HepG2 (cell line): ENCODE data around the gene MAJIN. TPM values are rescaled to one million over a fixed set of nuclear protein-coding genes. Genes with fewer than 3 reads are reported as not detected.
A peak's percentile ranks its signal among the peaks of the same experiment; 100 is the strongest.

Experiments
- DMAP1 ChIP-seq: IDR thresholded peaks from 2 replicates; pipeline ENCODE4 v1.6.1; 2016
- ETV5 ChIP-seq: IDR thresholded peaks from 2 replicates; pipeline ENCODE4 v1.6.1; 2018; ENCODE audit warnings: missing biosample characterization, missing genetic modification reagents, inconsistent platforms, borderline replicate concordance
- HMG20B ChIP-seq: conservative IDR thresholded peaks from 2 replicates; pipeline ENCODE4 v1.6.1; 2016; ENCODE audit warnings: missing genetic modification reagents, missing compliant biosample characterization
- HNF4G ChIP-seq, 2 experiments: sonication (generic) in 1 of 2; formaldehyde crosslinking in 1 of 2; IDR thresholded peaks; 2 replicates each; pipeline versions ENCODE4 v1.4.0 to v1.6.1; 2011 to 2020; ENCODE audit warnings: borderline replicate concordance in 2 of 2, low read depth in 2 of 2, mild to moderate bottlenecking in 2 of 2, low read length in 1 of 2, missing genetic modification reagents in 1 of 2, moderate library complexity in 1 of 2
- HOXA9 ChIP-seq: sonication (generic); formaldehyde crosslinking; IDR thresholded peaks from 2 replicates; pipeline ENCODE4 v1.8.1; 2022; ENCODE audit warnings: missing genetic modification reagents, mild to moderate bottlenecking, moderate library complexity, borderline replicate concordance
- JUND ChIP-seq: sonication (generic); formaldehyde crosslinking; IDR thresholded peaks from 2 replicates; pipeline ENCODE4 v1.8.0; 2022; ENCODE audit warnings: mild to moderate bottlenecking, missing genetic modification reagents
- KAT8 ChIP-seq: IDR thresholded peaks from 2 replicates; pipeline ENCODE4 v1.6.1; 2016; ENCODE audit warnings: missing genetic modification reagents, missing compliant biosample characterization
- KDM5B ChIP-seq: sonication (generic); formaldehyde crosslinking; IDR thresholded peaks from 2 replicates; pipeline ENCODE4 v1.4.0; 2020; ENCODE audit warnings: missing genetic modification reagents, mild to moderate bottlenecking, borderline replicate concordance
- MED13 ChIP-seq: sonication (generic); formaldehyde crosslinking; IDR thresholded peaks from 2 replicates; pipeline ENCODE4 v1.5.0; 2020; ENCODE audit warnings: missing genetic modification reagents
- RXRB ChIP-seq: IDR thresholded peaks from 2 replicates; pipeline ENCODE4 v1.6.1; 2016; ENCODE audit warnings: borderline replicate concordance, missing genetic modification reagents, missing compliant biosample characterization
- SAFB2 ChIP-seq: sonication (generic); formaldehyde crosslinking; IDR thresholded peaks from 2 replicates; pipeline ENCODE4 v1.5.1; 2020; ENCODE audit warnings: missing genetic modification reagents, low read depth, mild to moderate bottlenecking, borderline replicate concordance
- ZNF24 ChIP-seq: fragments of 450-650 bp; IDR thresholded peaks from 2 replicates; pipeline ENCODE4 v1.6.1; 2017; ENCODE audit warnings: antibody characterized with exemption, mild to moderate bottlenecking
- ZNF275 ChIP-seq: sonication (generic); formaldehyde crosslinking; IDR thresholded peaks from 2 replicates; pipeline ENCODE4 v1.8.0; 2022; ENCODE audit warnings: missing genetic modification reagents, mild to moderate bottlenecking, inconsistent platforms, borderline replicate concordance
- ZNF292 ChIP-seq: sonication (generic); formaldehyde crosslinking; IDR thresholded peaks from 2 replicates; pipeline ENCODE4 v1.8.1; 2022; ENCODE audit warnings: mild to moderate bottlenecking, low read depth, missing genetic modification reagents, borderline replicate concordance
- ZNF329 ChIP-seq: sonication (generic); formaldehyde crosslinking; IDR thresholded peaks from 2 replicates; pipeline ENCODE4 v1.9.0; 2021; ENCODE audit warnings: low read depth, mild to moderate bottlenecking, missing genetic modification reagents
- ZNF569 ChIP-seq: sonication (generic); formaldehyde crosslinking; IDR thresholded peaks from 2 replicates; pipeline ENCODE4 v1.5.0; 2020; ENCODE audit warnings: mild to moderate bottlenecking, missing genetic modification reagents, moderate library complexity, borderline replicate concordance
- ZSCAN25 ChIP-seq: sonication (generic); formaldehyde crosslinking; IDR thresholded peaks from 2 replicates; pipeline ENCODE4 v1.8.0; 2022; ENCODE audit warnings: mild to moderate bottlenecking, missing genetic modification reagents
- polyA plus RNA-seq, 8 experiments: library from polyadenylated mRNA; depleted of rRNA in 3 of 8; stranded (reverse) in 7 of 8; unstranded in 1 of 8; fragments of >200 nt; fragmentation: Illumina TruSeq in 4 of 8; extraction: Trizol in 4 of 8; gene quantifications; 2 replicates each; pipeline versions ENCODE4 v1.2.1 to v1.2.3, GENCODE V29; 2011 to 2016; ENCODE audit warnings: low read depth in 4 of 8, missing spikeins in 1 of 8, mixed read lengths in 1 of 8; ENCODE audit not compliant: insufficient read depth in 1 of 8
- total RNA-seq, 5 experiments: library from RNA; depleted of rRNA; stranded (reverse); fragments of >200 nt; fragmentation: Illumina TruSeq; extraction: Trizol; gene quantifications; 2 replicates each; pipeline ENCODE4 v1.2.3, GENCODE V29; 2016; ENCODE audit warnings: low read depth in 1 of 5
- TF ChIP-seq, protein P1 (sequence below): sonication (generic); formaldehyde crosslinking; IDR thresholded peaks from 2 replicates; pipeline ENCODE4 v1.5.1; 2020; ENCODE audit warnings: mild to moderate bottlenecking, missing genetic modification reagents, borderline replicate concordance
- TF ChIP-seq, protein P2 (sequence below): sonication (generic); formaldehyde crosslinking; IDR thresholded peaks from 2 replicates; pipeline ENCODE4 v1.8.0; 2022; ENCODE audit warnings: missing genetic modification reagents, low read depth, mild to moderate bottlenecking, borderline replicate concordance
- TF ChIP-seq, protein P3 (sequence below): sonication (generic); formaldehyde crosslinking; conservative IDR thresholded peaks from 2 replicates; pipeline ENCODE4 v1.4.0; 2020; ENCODE audit warnings: missing genetic modification reagents

The MAJIN gene
- total and polyA plus RNA-seq, 2 of the 13 experiments (the other 11 are each of a cell fraction or from before 2014, with no cell fraction given), result not detected

DNA sequence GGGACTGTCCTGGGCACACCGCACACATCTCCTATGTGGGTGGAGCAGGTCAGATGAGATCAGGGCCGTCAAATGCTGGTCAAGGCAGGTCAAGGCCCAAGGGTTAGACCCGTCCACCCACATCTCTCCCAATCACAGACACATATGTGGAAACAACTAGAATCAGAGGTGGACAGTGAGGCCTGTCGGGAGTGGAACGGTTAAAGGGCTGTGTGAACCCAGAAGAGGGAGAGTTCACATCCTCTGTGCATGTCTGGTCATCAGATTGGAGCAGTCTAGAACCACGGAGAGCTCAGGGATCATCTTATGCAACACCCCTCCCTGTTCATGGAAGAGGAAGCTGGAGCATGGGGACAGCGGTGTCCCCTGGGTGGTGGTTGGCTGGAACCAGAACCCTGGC is 47.9 kb upstream of the MAJIN start (continued):
- TF ChIP-seq ZNF275 (CRISPR knock-in tag) (no peak), ETV5 (CRISPR knock-in tag) (peak; percentile 33; the same call in 1 of the 2 replicates), RXRB (peak; percentile 43), SAFB2 (CRISPR knock-in tag) (no peak), HNF4G (IDR thresholded peaks at IDR 0.05; ENCODE audit: borderline replicate concordance, low read depth, low read length) (no peak), HNF4G (CRISPR knock-in tag; IDR thresholded peaks at IDR 0.05; ENCODE audit: borderline replicate concordance, low read depth) (no peak), ZNF329 (CRISPR knock-in tag) (no peak), ZNF569 (CRISPR knock-in tag) (no peak), DMAP1 (no peak), KDM5B (no peak), JUND (CRISPR knock-in tag) (no peak), KAT8 (no peak), ZNF24 (no peak), MED13 (CRISPR knock-in tag) (no peak), HOXA9 (no peak), ZNF292 (CRISPR knock-in tag) (peak; percentile 57; the same call in 1 of the 2 replicates), ZSCAN25 (CRISPR knock-in tag) (no peak), HMG20B (CRISPR knock-in tag) (0 out of 2 replicates have a peak, but pooled peaks have one; percentile 20)
- TF ChIP-seq, protein P1, sequence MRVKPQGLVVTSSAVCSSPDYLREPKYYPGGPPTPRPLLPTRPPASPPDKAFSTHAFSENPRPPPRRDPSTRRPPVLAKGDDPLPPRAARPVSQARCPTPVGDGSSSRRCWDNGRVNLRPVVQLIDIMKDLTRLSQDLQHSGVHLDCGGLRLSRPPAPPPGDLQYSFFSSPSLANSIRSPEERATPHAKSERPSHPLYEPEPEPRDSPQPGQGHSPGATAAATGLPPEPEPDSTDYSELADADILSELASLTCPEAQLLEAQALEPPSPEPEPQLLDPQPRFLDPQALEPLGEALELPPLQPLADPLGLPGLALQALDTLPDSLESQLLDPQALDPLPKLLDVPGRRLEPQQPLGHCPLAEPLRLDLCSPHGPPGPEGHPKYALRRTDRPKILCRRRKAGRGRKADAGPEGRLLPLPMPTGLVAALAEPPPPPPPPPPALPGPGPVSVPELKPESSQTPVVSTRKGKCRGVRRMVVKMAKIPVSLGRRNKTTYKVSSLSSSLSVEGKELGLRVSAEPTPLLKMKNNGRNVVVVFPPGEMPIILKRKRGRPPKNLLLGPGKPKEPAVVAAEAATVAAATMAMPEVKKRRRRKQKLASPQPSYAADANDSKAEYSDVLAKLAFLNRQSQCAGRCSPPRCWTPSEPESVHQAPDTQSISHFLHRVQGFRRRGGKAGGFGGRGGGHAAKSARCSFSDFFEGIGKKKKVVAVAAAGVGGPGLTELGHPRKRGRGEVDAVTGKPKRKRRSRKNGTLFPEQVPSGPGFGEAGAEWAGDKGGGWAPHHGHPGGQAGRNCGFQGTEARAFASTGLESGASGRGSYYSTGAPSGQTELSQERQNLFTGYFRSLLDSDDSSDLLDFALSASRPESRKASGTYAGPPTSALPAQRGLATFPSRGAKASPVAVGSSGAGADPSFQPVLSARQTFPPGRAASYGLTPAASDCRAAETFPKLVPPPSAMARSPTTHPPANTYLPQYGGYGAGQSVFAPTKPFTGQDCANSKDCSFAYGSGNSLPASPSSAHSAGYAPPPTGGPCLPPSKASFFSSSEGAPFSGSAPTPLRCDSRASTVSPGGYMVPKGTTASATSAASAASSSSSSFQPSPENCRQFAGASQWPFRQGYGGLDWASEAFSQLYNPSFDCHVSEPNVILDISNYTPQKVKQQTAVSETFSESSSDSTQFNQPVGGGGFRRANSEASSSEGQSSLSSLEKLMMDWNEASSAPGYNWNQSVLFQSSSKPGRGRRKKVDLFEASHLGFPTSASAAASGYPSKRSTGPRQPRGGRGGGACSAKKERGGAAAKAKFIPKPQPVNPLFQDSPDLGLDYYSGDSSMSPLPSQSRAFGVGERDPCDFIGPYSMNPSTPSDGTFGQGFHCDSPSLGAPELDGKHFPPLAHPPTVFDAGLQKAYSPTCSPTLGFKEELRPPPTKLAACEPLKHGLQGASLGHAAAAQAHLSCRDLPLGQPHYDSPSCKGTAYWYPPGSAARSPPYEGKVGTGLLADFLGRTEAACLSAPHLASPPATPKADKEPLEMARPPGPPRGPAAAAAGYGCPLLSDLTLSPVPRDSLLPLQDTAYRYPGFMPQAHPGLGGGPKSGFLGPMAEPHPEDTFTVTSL (CRISPR knock-in tag), result no peak
- TF ChIP-seq, protein P2, sequence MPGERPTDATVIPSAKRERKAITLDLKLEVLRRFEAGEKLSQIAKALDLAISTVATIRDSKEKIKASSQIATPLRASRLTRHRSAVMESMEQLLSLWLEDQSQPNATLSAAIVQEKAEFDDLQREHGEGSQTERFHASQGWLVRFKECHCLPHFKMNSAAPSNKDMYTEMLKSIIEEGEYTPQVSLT (CRISPR knock-in tag), result no peak
- TF ChIP-seq, protein P3, sequence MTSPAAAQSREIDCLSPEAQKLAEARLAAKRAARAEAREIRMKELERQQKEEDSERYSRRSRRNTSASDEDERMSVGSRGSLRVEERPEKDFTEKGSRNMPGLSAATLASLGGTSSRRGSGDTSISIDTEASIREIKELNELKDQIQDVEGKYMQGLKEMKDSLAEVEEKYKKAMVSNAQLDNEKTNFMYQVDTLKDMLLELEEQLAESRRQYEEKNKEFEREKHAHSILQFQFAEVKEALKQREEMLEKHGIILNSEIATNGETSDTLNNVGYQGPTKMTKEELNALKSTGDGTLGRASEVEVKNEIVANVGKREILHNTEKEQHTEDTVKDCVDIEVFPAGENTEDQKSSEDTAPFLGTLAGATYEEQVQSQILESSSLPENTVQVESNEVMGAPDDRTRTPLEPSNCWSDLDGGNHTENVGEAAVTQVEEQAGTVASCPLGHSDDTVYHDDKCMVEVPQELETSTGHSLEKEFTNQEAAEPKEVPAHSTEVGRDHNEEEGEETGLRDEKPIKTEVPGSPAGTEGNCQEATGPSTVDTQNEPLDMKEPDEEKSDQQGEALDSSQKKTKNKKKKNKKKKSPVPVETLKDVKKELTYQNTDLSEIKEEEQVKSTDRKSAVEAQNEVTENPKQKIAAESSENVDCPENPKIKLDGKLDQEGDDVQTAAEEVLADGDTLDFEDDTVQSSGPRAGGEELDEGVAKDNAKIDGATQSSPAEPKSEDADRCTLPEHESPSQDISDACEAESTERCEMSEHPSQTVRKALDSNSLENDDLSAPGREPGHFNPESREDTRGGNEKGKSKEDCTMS (CRISPR knock-in tag), result no peak
